Parathyroid adenoma (tissue), 2 donors: ENCODE results near the gene UNC13C.
"Not testable (repeated sequence)": the region's sequence is repeated elsewhere in the genome, so short reads cannot be mapped to it uniquely, and the experiment has no call there.

Experiments used
- H2AFZ ChIP-seq: fragments of 300-600 bp; sonication (generic); one replicate; pipeline ENCODE4 v1.7.0; 2017; ENCODE audit warnings: antibody characterized with exemption, mild to moderate bottlenecking
- H3K27ac ChIP-seq: fragments of 300-600 bp; sonication (generic); one replicate; pipeline ENCODE4 v1.7.0; 2017
- H3K27me3 ChIP-seq: fragments of 300-600 bp; sonication (generic); one replicate; pipeline ENCODE4 v1.7.0; 2017; ENCODE audit warnings: low read length; ENCODE audit not compliant: control insufficient read depth, insufficient read depth
- H3K36me3 ChIP-seq: fragments of 300-600 bp; sonication (generic); one replicate; pipeline ENCODE4 v1.7.0; 2017; ENCODE audit warnings: low read length; ENCODE audit not compliant: control insufficient read depth, insufficient read depth
- H3K4me1 ChIP-seq: fragments of 300-600 bp; sonication (generic); one replicate; pipeline ENCODE4 v1.7.0; 2017; ENCODE audit warnings: control low read depth
- H3K4me2 ChIP-seq: fragments of 300-600 bp; sonication (generic); one replicate; pipeline ENCODE4 v1.7.0; 2017; ENCODE audit warnings: low read length
- H3K4me3 ChIP-seq: fragments of 300-600 bp; sonication (generic); one replicate; pipeline ENCODE4 v1.7.0; 2017; ENCODE audit warnings: low read depth, low read length
- H3K79me2 ChIP-seq: fragments of 300-600 bp; sonication (generic); one replicate; pipeline ENCODE4 v1.7.0; 2017; ENCODE audit warnings: control low read depth
- H3K9ac ChIP-seq: fragments of 300-600 bp; sonication (generic); one replicate; pipeline ENCODE4 v1.7.0; 2017; ENCODE audit warnings: mild to moderate bottlenecking
- H3K9me3 ChIP-seq: fragments of 300-600 bp; sonication (generic); one replicate; pipeline ENCODE4 v1.7.0; 2017; ENCODE audit warnings: low read length; ENCODE audit not compliant: control insufficient read depth
- CTCF ChIP-seq: fragments of 300-600 bp; sonication (generic); IDR thresholded peaks from one replicate; pipeline ENCODE4 v1.7.0; 2017; ENCODE audit warnings: antibody characterized with exemption, mild to moderate bottlenecking
- donor health status: primary hyperparathyroidism.

The UNC13C gene

GRCh38 chr15:54387799-54388198 lies 409.6 kb downstream of the UNC13C start:
- H3K4me2 ChIP-seq: no peak overlapping the region
- no peaks in the 10 kb centered on the region for H3K79me2 ChIP-seq
- no peak for TF ChIP-seq CTCF
- no peak overlapping the region for H3K27ac ChIP-seq
- H2AFZ ChIP-seq: no peak overlapping the region
- no peaks in the 10 kb centered on the region for H3K27me3 ChIP-seq
- no peak overlapping the region for H3K9ac ChIP-seq
- no peak overlapping the region for H3K4me3 ChIP-seq
- no peaks in the 10 kb centered on the region for H3K36me3 ChIP-seq
- H3K9me3 ChIP-seq: no peaks in the 10 kb centered on the region
- H3K4me1 ChIP-seq: no peaks in the 10 kb centered on the region

DNA sequence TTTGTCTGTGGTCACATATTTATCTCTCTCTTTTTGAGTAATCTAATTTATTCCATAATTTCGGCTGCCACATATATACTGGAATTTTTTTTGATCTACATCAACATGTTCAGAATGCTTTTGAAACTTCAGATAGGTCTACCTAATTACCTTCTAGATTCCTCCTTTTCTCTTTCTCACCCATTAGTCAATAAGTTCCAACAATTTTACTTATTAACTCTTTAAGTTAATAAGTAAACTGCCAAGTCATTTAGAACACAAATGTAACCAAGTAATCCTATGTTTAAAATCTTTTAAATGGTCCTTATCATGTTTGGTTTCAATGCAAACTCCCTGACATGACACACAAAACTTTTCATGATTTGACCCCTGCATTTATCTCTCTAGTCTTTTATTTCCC lies 410.5 kb downstream of the UNC13C start:
- no peaks in the 10 kb centered on the region for H3K36me3 ChIP-seq
- no peaks in the 10 kb centered on the region for H3K4me1 ChIP-seq
- H3K4me2 ChIP-seq: no peak overlapping the region
- no peak overlapping the region for H3K9ac ChIP-seq
- H3K4me3 ChIP-seq: no peak overlapping the region
- no peaks in the 10 kb centered on the region for H3K27me3 ChIP-seq
- H2AFZ ChIP-seq: no peak overlapping the region
- no peaks in the 10 kb centered on the region for H3K9me3 ChIP-seq
- no peaks in the 10 kb centered on the region for H3K79me2 ChIP-seq
- H3K27ac ChIP-seq: no peak overlapping the region
- no peak for TF ChIP-seq CTCF

DNA sequence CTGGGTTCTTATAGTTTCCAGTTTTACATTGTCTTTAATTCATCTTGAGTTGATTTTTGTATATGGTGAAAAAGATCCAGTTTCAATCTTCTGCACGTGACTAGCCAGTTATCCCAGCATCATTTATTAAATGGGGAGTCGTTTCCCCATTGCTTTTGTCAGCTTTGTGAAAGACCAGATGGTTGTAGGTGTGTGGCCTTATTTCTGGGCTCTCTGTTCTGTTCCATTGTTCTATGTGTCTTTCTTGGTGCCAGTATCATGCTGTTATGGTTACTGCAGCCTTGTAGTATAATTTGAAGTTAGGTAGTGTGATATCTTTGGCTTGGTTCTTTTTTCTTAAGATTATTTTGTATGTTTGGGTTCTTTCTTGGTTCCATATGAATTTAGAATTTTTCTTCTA lies 432.2 kb downstream of the UNC13C start:
- no peak overlapping the region for H3K4me3 ChIP-seq
- H3K4me1 ChIP-seq: no peaks in the 10 kb centered on the region
- no peaks in the 10 kb centered on the region for H3K79me2 ChIP-seq
- no peaks in the 10 kb centered on the region for H3K27me3 ChIP-seq
- no peak overlapping the region for H2AFZ ChIP-seq
- TF ChIP-seq CTCF: no peak
- no peaks in the 10 kb centered on the region for H3K9me3 ChIP-seq
- H3K36me3 ChIP-seq: no peaks in the 10 kb centered on the region
- no peak overlapping the region for H3K4me2 ChIP-seq
- no peak overlapping the region for H3K9ac ChIP-seq
- no peak overlapping the region for H3K27ac ChIP-seq

- no peaks in the 10 kb centered on the region for H3K36me3 ChIP-seq
- no peaks in the 10 kb centered on the region for H3K4me1 ChIP-seq
- no peak overlapping the region for H3K27ac ChIP-seq
- no peak overlapping the region for H2AFZ ChIP-seq
- H3K79me2 ChIP-seq: no peaks in the 10 kb centered on the region
- no peak overlapping the region for H3K4me2 ChIP-seq
- no peak overlapping the region for H3K9ac ChIP-seq
- H3K27me3 ChIP-seq: no peaks in the 10 kb centered on the region
- H3K9me3 ChIP-seq: no peaks in the 10 kb centered on the region
- no peak for TF ChIP-seq CTCF
- H3K4me3 ChIP-seq: no peak overlapping the region
Measured at GRCh38 chr15:54424171-54424570, 445.9 kb downstream of the UNC13C start.

- Histone ChIP-seq H3K9ac (no peak overlapping the region), H3K4me1 (no peaks in the 10 kb centered on the region), H3K4me2 (no peak overlapping the region), H2AFZ (no peak overlapping the region), H3K9me3 (no peaks in the 10 kb centered on the region), H3K36me3 (no peaks in the 10 kb centered on the region), H3K4me3 (no peak overlapping the region), H3K27me3 (no peaks in the 10 kb centered on the region), H3K27ac (no peak overlapping the region), H3K79me2 (no peaks in the 10 kb centered on the region)
- no peak for TF ChIP-seq CTCF
Measured at GRCh38 chr15:54428596-54428995, 450.4 kb downstream of the UNC13C start.

DNA sequence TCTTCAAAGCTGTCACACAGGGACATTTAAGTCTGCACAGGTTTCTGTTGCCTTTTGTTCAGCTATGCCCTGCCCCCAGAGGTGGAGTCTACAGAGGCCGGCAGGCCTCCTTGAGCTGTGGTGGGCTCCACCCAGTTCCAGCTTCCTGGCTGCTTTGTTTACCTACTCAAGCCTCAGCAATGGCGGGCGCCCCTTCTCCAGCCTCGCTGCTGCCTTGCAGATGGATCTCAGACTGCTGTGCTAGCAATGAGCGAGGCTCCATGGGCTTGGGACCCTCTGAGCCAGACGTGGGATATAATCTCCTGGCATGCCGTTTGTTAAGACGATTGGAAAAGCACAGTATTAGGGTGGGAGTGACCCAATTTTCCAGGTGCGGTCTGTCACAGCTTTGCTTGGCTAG lies 472.0 kb downstream of the UNC13C start:
- H3K4me2 ChIP-seq, H3K4me3 ChIP-seq, H3K4me1 ChIP-seq, H3K27ac ChIP-seq, H3K9ac ChIP-seq, H3K27me3 ChIP-seq, H3K36me3 ChIP-seq, H3K9me3 ChIP-seq, H2AFZ ChIP-seq, H3K79me2 ChIP-seq: not testable (repeated sequence)
